Peyer's patch (tissue), 4 donors: ENCODE data around the gene EID1. TPM values are rescaled to one million over a fixed set of nuclear protein-coding genes. Genes with fewer than 3 reads are reported as not detected.

Source experiments
- DNase-seq, 3 donors: peaks; one replicate each; pipeline ENCODE4 v3.0.0-alpha.2; 2017 to 2019
- H3K27ac ChIP-seq, 4 donors: fragments of 200-600 bp; sonication (generic); one replicate each; pipeline ENCODE4 v1.5.1; 2016 to 2019
- H3K27me3 ChIP-seq, 2 donors: fragments of 200-600 bp; sonication (generic); one replicate each; pipeline ENCODE4 v1.5.1; 2019
- H3K36me3 ChIP-seq, 3 donors: fragments of 200-600 bp; sonication (generic); one replicate each; pipeline ENCODE4 v1.5.1; 2016 to 2019
- H3K4me1 ChIP-seq, 4 donors: fragments of 200-600 bp; sonication (generic); one replicate each; pipeline ENCODE4 v1.5.1; 2016 to 2019
- H3K4me3 ChIP-seq, 4 donors: fragments of 200-600 bp; sonication (generic); 1 replicate in 3 of 4; 2 replicates in 1 of 4; pipeline ENCODE4 v1.5.1; 2016 to 2019; ENCODE audit warnings: mild to moderate bottlenecking in 1 of 4
- H3K9me3 ChIP-seq, 4 donors: fragments of 200-600 bp; sonication (generic); one replicate each; pipeline ENCODE4 v1.5.1; 2016 to 2019; ENCODE audit warnings: mild to moderate bottlenecking in 1 of 4
- CTCF ChIP-seq, 6 experiments: fragments of 450-650 bp in 4 of 6; fragments of 200-600 bp in 2 of 6; sonication (generic) in 1 of 6; IDR thresholded peaks; one replicate each; pipeline ENCODE4 v1.5.1; 2017 to 2019; ENCODE audit warnings: antibody characterized with exemption in 6 of 6, mild to moderate bottlenecking in 3 of 6, moderate library complexity in 1 of 6
- POLR2A ChIP-seq, 2 donors: fragments of 450-650 bp; IDR thresholded peaks; one replicate each; pipeline ENCODE4 v1.5.1; 2017; ENCODE audit warnings: antibody characterized with exemption in 2 of 2, mild to moderate bottlenecking in 2 of 2, moderate library complexity in 2 of 2
- total RNA-seq, 4 donors: library from RNA; depleted of rRNA; stranded (reverse); fragments of >200 nt; gene quantifications; one replicate each; pipeline ENCODE4 v1.1.0, GENCODE V29; 2016

Gene EID1
- total RNA-seq, 4 donors from 2014 or later, result 70.8 to 113 (median 80.6) TPM

GRCh38 chr15:48925714-48926223, 47.8 kb downstream of the EID1 start:
- TF ChIP-seq POLR2A (IDR thresholded peaks at IDR 0.05) (no peak), CTCF (IDR thresholded peaks at IDR 0.05) (no peak)
- H3K4me1 ChIP-seq, result no peaks in the 10 kb centered on the region

DNA sequence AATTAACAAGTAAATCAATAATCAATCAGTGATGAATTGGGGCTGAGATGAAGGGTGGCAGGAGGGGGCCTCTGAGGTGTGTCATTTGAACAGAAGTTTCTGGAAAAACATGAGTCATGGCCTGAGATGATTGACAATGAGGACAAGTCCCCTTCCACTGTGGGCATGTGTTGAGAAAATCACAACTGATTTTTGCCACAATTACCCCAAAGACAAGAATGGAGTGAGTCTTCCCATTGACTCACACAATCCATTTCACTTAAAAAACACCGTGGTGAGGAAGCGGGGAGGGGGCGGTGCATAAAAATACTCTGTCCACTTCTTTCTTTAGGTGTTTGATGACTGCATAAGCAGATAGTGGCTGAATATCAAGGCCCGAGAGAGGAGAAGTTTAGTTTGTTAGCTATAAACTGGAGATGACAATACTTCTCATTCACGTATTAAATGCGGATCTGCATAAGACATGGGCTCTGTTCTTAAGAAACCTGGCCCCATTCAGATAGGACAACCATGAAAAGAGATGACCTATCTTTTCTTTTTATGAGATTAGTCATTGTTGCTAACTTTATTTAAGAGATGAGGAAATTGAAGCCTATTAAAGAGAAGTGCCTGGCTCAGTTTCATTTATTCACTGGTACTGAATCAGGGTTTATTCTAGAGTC, 51.1 kb downstream of the EID1 start:
- H3K4me3 ChIP-seq, result no peak overlapping the region
- no peaks in the 10 kb centered on the region for H3K9me3 ChIP-seq
- no peak for DNase-seq
- no peaks in the 10 kb centered on the region for H3K36me3 ChIP-seq
- H3K27me3 ChIP-seq, result no peaks in the 10 kb centered on the region
- H3K4me1 ChIP-seq, result no peaks in the 10 kb centered on the region
- H3K27ac ChIP-seq, result no peak overlapping the region
- TF ChIP-seq CTCF (IDR thresholded peaks at IDR 0.05) (no peak), POLR2A (IDR thresholded peaks at IDR 0.05) (no peak)

More at GRCh38 chr15:48925714-48926223, 47.8 kb downstream of the EID1 start:
- H3K27me3 ChIP-seq, result no peaks in the 10 kb centered on the region
- H3K9me3 ChIP-seq, result no peaks in the 10 kb centered on the region
- DNase-seq, result no peak
- H3K4me3 ChIP-seq, result no peak overlapping the region
- H3K36me3 ChIP-seq, result no peaks in the 10 kb centered on the region
- H3K27ac ChIP-seq, result no peak overlapping the region

DNA sequence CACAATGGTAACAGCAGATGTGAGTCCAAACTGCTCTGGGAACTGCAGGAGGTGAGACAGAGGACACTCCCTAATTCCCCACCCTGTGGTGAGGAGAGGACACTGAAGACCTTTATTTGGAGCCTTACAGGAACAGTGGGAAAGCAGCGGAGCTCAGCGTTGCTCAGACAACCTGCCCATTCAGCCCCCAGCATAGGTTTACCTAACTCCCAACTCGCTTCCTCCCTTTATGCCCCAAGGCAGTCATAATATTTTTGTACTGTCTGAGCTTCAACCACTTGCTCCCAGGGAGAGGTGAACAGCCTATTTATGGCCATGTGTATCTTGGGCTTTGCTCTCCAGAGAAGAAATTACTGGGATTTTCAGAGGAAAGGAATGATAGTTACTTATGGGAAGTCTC, 51.7 kb downstream of the EID1 start:
- Histone ChIP-seq H3K27me3 (no peaks in the 10 kb centered on the region), H3K36me3 (no peaks in the 10 kb centered on the region), H3K27ac (no peak overlapping the region), H3K4me3 (no peak overlapping the region), H3K9me3 (no peaks in the 10 kb centered on the region), H3K4me1 (no peaks in the 10 kb centered on the region)
- no peak for DNase-seq
- TF ChIP-seq CTCF (IDR thresholded peaks at IDR 0.05), result no peak
- TF ChIP-seq POLR2A (IDR thresholded peaks at IDR 0.05), result no peak

Other genes starting within 250 kb of the EID1 start
- gene FBN1, start 232.4 kb upstream of the EID1 start, total RNA-seq, result 100 to 1,000 TPM in 1 of 4 donors, 10 to 100 TPM in 3; 21.4 to 257 (median 60.9) TPM
- 10 to 100 TPM; 13.7 to 43.7 (median 16.5) TPM for gene CEP152, start 67.1 kb upstream of the EID1 start, total RNA-seq
- under 1 TPM in 1 of 4 donors, not detected in 3; 0.66 TPM for gene SHC4, start 85.8 kb downstream of the EID1 start, total RNA-seq
- gene SECISBP2L, start 168.3 kb downstream of the EID1 start, total RNA-seq, result 10 to 100 TPM; 29.7 to 41.0 (median 34.5) TPM